Stimulated activated CD8-positive, alpha-beta memory T cell treated with anti-CD3 and anti-CD28 coated beads, Interleukin-15, amount 100 ng/mL, for 4 hours (primary cell): ENCODE measurements around the gene LYL1.

ENCODE experiments used
- DNase-seq, 2 donors: peaks; one replicate each; pipeline ENCODE4 v3.0.0-alpha.2; 2020; ENCODE audit warnings: low read depth in 2 of 2

LYL1 gene

GRCh38 chr19:13056052-13056660 lies 46.5 kb downstream of the LYL1 start:
- no peak for DNase-seq

DNA sequence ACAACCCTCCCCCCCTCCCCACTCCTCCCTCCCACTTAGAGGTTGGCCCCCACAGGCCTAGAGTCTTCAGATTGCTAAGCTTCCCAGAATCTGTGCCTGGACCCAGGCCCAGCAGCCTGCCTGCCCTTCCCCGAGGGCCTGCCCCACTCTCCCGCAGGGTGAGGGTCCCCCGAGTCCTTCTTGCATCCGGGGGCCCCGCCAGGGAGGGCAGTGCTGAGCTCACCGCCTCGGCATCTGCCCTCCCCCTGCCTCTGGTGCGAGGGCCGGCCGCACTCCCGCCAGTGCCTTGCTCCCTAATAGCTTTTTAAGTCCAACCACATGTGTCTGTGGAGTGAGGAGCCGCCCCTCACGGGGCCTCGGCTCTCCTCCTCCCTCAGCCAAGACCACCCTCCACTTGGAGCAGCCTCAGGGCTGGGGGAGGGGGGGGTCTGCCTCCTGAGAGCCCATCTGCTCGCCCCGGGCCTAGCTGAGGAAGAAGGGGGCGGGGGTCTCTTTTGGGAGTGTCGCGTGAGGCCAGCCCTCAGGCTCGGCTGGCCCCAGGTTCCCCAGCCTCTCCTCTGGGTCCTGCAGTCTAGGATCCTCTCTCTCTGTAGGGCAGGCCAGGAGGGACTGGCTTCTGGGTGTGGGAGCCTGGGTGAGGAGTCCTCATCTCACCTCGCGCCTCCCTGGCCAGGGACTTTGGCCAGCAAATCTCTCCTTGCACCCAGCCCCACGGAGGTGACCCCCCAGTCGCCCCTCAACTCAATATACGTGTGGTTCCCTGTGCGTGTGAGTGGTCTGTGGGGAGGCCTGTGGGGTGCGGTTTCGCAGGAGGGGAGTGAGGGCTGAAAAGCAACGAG lies 47.2 kb downstream of the LYL1 start:
- no peak for DNase-seq

GRCh38 chr19:13054626-13055212 lies 47.9 kb downstream of the LYL1 start:
- DNase-seq, result no peak

DNA sequence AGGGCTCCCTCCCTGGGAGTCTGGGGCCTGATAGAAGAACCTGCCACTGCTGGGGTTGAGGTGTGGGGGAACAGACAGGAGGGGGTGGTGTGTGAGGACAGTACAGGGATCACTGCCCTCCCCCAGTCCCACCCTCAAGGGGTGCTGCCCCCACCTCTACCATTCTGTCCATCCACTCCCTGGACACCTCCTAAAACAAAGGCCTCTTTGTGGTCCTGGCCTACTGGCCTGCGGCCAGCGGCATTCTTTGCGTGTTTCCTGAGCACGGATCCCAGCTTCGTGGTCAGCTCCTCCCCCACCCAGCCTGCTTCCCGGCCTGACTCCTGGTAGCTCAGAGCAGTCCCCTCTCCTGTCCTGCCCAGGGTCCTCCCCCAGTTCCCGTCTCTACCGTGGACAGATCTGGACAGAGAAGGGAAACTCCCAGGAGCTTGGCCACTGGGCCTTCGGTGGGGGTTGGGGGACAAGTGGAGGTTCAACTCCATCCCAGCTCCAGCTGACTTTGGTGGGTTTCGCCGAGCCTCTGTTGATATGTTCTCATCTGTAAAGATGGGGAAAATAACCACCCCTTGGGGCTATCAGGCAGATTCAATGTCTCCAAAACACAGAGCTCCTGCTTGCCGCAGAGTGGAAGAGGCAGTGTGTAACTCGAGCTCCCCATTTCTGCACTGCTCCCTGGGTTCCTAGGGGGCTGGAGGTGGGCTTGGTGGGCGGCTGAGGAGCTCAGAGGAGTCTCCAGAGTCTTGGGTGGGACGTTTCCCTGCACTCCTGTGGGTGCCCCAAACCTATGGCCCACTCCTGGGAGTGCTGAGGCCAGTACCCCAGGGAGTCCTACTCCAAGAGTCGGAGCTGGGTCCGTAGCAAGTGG lies 48.7 kb downstream of the LYL1 start:
- no peak for DNase-seq

GRCh38 chr19:13053238-13053637 lies 49.4 kb downstream of the LYL1 start:
- DNase-seq, result no peak

- no peak for DNase-seq
These were observed 50.0 kb downstream of the LYL1 start for GRCh38 chr19:13052447-13053175.

DNA sequence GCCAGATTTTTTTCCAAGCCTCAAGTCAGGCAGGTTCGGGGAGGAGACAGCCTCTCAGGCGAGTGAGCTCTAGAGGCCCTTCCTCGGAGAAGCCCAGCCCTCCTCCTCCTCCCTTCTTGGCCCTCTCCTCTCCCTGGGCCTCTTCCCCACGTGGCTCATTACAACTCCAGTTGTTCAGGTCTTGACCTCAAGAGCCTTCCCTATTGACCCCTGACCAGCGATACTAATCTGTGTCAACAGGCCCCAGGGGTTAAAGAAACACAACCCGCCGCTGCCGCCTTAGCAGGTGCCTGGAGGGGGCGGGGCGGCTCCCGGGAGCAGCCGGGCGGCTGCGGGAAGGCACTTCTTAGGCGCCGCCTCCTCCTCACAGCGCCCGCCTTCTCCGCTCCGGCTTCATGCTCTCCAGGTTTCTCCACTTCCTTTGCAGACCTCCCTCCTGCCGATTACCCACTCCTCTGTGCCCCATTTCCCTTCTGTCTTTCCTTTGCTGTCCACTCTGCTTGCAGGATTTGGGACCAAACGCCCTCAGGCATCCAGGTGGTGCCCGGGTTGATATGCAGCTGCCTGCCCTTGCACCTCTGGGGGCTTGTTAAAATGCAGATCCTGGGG lies 51.0 kb downstream of the LYL1 start:
- no peak for DNase-seq

- no peak for DNase-seq
These were observed 52.4 kb downstream of the LYL1 start for GRCh38 chr19:13050274-13050673.
